Lung (tissue), 12 donors: ENCODE data around the gene SKP1. TPM values are rescaled to one million over a fixed set of nuclear protein-coding genes. Genes with fewer than 3 reads are reported as not detected.

Experiments
- ATAC-seq: fragments of 200-7000 bp; cut with Tn5 transposase; one replicate; pipeline ENCODE4 v1.9.1; 2020; ENCODE audit warnings: moderate number of reproducible peaks; ENCODE audit not compliant: insufficient read depth, low FRiP score
- DNase-seq, 3 donors: peaks; one replicate each; pipeline ENCODE4 v3.0.0-alpha.2; 2013 to 2017
- H3K27ac ChIP-seq, 2 donors: one replicate each; pipeline ENCODE4 v1.5.1; 2013; ENCODE audit warnings: mild to moderate bottlenecking in 2 of 2, moderate library complexity in 2 of 2, control low read depth in 1 of 2, inconsistent platforms in 1 of 2, low read depth in 1 of 2, low read length in 1 of 2
- H3K27me3 ChIP-seq, 3 donors: one replicate each; pipeline ENCODE4 v1.5.1; 2013; ENCODE audit warnings: low read length in 2 of 3; ENCODE audit not compliant: control insufficient read depth in 3 of 3, insufficient read depth in 3 of 3
- H3K36me3 ChIP-seq, 4 donors: one replicate each; pipeline ENCODE4 v1.5.1; 2013; ENCODE audit warnings: low read length in 4 of 4, mild to moderate bottlenecking in 1 of 4, moderate library complexity in 1 of 4; ENCODE audit not compliant: control insufficient read depth in 4 of 4, insufficient read depth in 4 of 4
- H3K4me1 ChIP-seq, 5 donors: one replicate each; pipeline ENCODE4 v1.5.1; 2013; ENCODE audit warnings: low read length in 5 of 5, mild to moderate bottlenecking in 2 of 5, moderate library complexity in 1 of 5; ENCODE audit not compliant: control insufficient read depth in 5 of 5, insufficient read depth in 5 of 5
- H3K4me3 ChIP-seq: one replicate; pipeline ENCODE4 v1.5.1; 2013; ENCODE audit warnings: mild to moderate bottlenecking, control low read depth, moderate library complexity
- H3K9ac ChIP-seq, 2 donors: one replicate each; pipeline ENCODE4 v1.5.1; 2013; ENCODE audit warnings: low read length in 2 of 2, control low read depth in 1 of 2; ENCODE audit not compliant: insufficient read depth in 1 of 2
- H3K9me3 ChIP-seq, 4 donors: one replicate each; pipeline ENCODE4 v1.5.1; 2013; ENCODE audit warnings: low read length in 3 of 4, mild to moderate bottlenecking in 1 of 4, moderate library complexity in 1 of 4; ENCODE audit not compliant: control insufficient read depth in 4 of 4, insufficient read depth in 3 of 4
- CTCF ChIP-seq: IDR thresholded peaks from 2 replicates; pipeline ENCODE4 v1.5.1; 2012; ENCODE audit warnings: mild to moderate bottlenecking; ENCODE audit errors: control extremely low read depth, extremely low read depth
- WGBS, 2 donors: extraction: QIAGEN DNeasy Blood & Tissue Kit; methylation state at CpG; one replicate each; pipeline ENCODE4 v1.1.7; 2013; 5-methylcytosine and 5-hydroxymethylcytosine counted together
- polyA plus RNA-seq, 2 donors: library from polyadenylated mRNA; stranded (reverse); fragments of 200-250 nt; gene quantifications; one replicate each; pipeline ENCODE4 v1.2.1, GENCODE V29; 2013
- total RNA-seq, 2 donors: library from RNA; depleted of rRNA in 1 of 2; stranded (reverse); fragments of >200 nt in 1 of 2; gene quantifications; one replicate each; pipeline ENCODE4 v1.2.1, GENCODE V29; 2014 to 2021
- donor health status: control.
- donor health status: control.
- donor health status: Bipolar disorder and iron deficiency.
- donor health status: healthy.
- donor health status: DM: yes; HTN: yes; CAD: no.

The SKP1 gene
- total and polyA plus RNA-seq, 4 donors: 149 to 551 (median 283) TPM

- no peak for DNase-seq
- Histone ChIP-seq H3K4me1 (no peaks in the 10 kb centered on the region), H3K9ac (no peak overlapping the region), H3K27ac (no peak overlapping the region), H3K27me3 (peaks cover 0 to 7% (median 2%) of the 10 kb centered on the region in 3 donors), H3K36me3 (no peaks in the 10 kb centered on the region), H3K4me3 (no peak overlapping the region), H3K9me3 (no peaks in the 10 kb centered on the region)
- ATAC-seq: no peak
- 92 to 95% methylated on average over 3 of the region's 3 CpGs for WGBS, 2 donors
- TF ChIP-seq CTCF: no peak
Observed at GRCh38 chr5:134107779-134108178, 69.0 kb downstream of the SKP1 start.

DNA sequence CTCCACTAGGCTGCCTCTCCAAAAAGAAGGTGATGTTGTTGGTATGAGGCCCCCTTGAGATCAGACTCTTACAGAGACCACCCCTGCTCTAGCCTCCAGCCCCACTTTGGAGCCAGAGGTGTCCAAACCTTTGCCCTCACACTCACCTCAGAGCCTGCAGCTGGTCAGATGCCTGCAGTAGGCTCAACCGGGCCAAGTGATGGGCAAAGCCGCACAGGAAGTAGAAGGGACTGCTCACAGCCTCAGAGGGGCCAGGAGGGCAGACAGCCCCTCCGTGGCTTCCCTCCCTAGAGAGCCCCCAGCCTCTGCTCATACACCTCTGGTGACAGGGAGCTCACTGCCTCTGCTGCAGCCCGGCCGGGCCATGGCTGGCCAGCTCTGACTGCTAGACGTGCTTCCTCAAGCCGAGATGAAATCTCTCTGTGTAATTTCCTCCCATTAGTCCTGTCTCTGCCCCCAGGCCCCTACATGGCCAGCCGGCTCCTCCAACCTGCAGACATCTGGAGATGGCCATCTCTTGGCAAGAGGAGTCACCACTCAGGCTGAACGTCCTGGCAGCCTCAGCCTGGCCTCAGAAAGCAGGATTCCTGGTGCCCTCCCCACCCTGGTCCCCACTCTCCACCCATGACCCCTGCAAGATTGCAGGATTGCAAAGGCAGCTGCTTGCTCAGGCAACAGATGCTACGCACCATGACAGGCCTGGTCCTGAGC, 69.6 kb downstream of the SKP1 start:
- H3K9ac ChIP-seq: no peak overlapping the region
- DNase-seq (no peak), ATAC-seq (no peak)
- H3K4me1 ChIP-seq: no peaks in the 10 kb centered on the region
- 72% methylated on average over 10 of the region's 10 CpGs for WGBS, 2 donors
- TF ChIP-seq CTCF: no peak
- H3K27ac ChIP-seq: no peak overlapping the region
- peaks cover 0 to 2% (median 0%) of the 10 kb centered on the region in 3 donors for H3K27me3 ChIP-seq
- H3K4me3 ChIP-seq: no peak overlapping the region
- no peaks in the 10 kb centered on the region for H3K36me3 ChIP-seq
- H3K9me3 ChIP-seq: no peaks in the 10 kb centered on the region

- no peaks in the 10 kb centered on the region for H3K27me3 ChIP-seq
- no peak overlapping the region for H3K27ac ChIP-seq
- no peak overlapping the region for H3K9ac ChIP-seq
- no peak for TF ChIP-seq CTCF
- H3K4me1 ChIP-seq: peaks cover 0 to 5% (median 0%) of the 10 kb centered on the region in 5 donors
- ATAC-seq: no peak
- H3K9me3 ChIP-seq: no peaks in the 10 kb centered on the region
- WGBS, 2 donors: 87 to 90% methylated on average over 11 of the region's 11 CpGs
- H3K4me3 ChIP-seq: no peak overlapping the region
- no peaks in the 10 kb centered on the region for H3K36me3 ChIP-seq
- DNase-seq: no peak
Observed at GRCh38 chr5:134103998-134104654, 72.6 kb downstream of the SKP1 start.
